H9 (cell line): Measurements from ENCODE around the gene ROBO3. TPM values are rescaled to one million over a fixed set of nuclear protein-coding genes. Genes with fewer than 3 reads are reported as not detected.

Source experiments
- DNase-seq: peaks from one replicate; pipeline ENCODE4 v3.0.0-alpha.2; 2017
- H2AFZ ChIP-seq: one replicate; pipeline ENCODE4 v1.6.1; 2013; ENCODE audit warnings: mild to moderate bottlenecking, low read length, control low read depth, moderate library complexity
- H2AK5ac ChIP-seq: 2 replicates; pipeline ENCODE4 v1.6.1; 2013; ENCODE audit warnings: low read length, control low read depth, mixed read lengths; ENCODE audit not compliant: insufficient read length
- H2BK120ac ChIP-seq: one replicate; pipeline ENCODE4 v1.6.1; 2013; ENCODE audit warnings: low read depth, mild to moderate bottlenecking, low read length, control low read depth, inconsistent platforms; ENCODE audit not compliant: poor library complexity, severe bottlenecking
- H2BK12ac ChIP-seq: 2 replicates; pipeline ENCODE4 v1.6.1; 2013; ENCODE audit warnings: low read length, control low read depth, mixed read lengths, low read depth; ENCODE audit not compliant: insufficient read length
- H2BK15ac ChIP-seq: 2 replicates; pipeline ENCODE4 v1.6.1; 2013; ENCODE audit warnings: low read depth, low read length, control low read depth
- H2BK20ac ChIP-seq: one replicate; pipeline ENCODE4 v1.6.1; 2013; ENCODE audit warnings: low read depth, mild to moderate bottlenecking, low read length, control low read depth, inconsistent platforms; ENCODE audit not compliant: poor library complexity, severe bottlenecking
- H2BK5ac ChIP-seq: 2 replicates; pipeline ENCODE4 v1.6.1; 2013; ENCODE audit warnings: low read length, control low read depth, mixed read lengths; ENCODE audit not compliant: insufficient read length
- H3K14ac ChIP-seq: 2 replicates; pipeline ENCODE4 v1.6.1; 2013; ENCODE audit warnings: low read length, control low read depth; ENCODE audit not compliant: insufficient read depth
- H3K18ac ChIP-seq: 2 replicates; pipeline ENCODE4 v1.6.1; 2013; ENCODE audit warnings: low read depth, mild to moderate bottlenecking, mixed read lengths, low read length, control low read depth; ENCODE audit not compliant: insufficient read length
- H3K23ac ChIP-seq: 2 replicates; pipeline ENCODE4 v1.6.1; 2013; ENCODE audit warnings: low read length, control low read depth, mixed read lengths, low read depth; ENCODE audit not compliant: insufficient read length
- H3K23me2 ChIP-seq: 2 replicates; pipeline ENCODE4 v1.6.1; 2013; ENCODE audit warnings: low read depth, mild to moderate bottlenecking, mixed read lengths, low read length, control low read depth; ENCODE audit not compliant: insufficient read length, poor library complexity, severe bottlenecking
- H3K27ac ChIP-seq: 2 replicates; pipeline ENCODE4 v1.5.1; 2013; ENCODE audit warnings: low read length, control low read depth, mixed read lengths, low read depth; ENCODE audit not compliant: insufficient read length
- H3K27me3 ChIP-seq: 2 replicates; pipeline ENCODE4 v1.6.1; 2013; ENCODE audit warnings: low read length, control low read depth, inconsistent platforms; ENCODE audit not compliant: insufficient read depth
- H3K4ac ChIP-seq: 2 replicates; pipeline ENCODE4 v1.6.1; 2013; ENCODE audit warnings: low read depth, mild to moderate bottlenecking, control low read depth, inconsistent platforms, low read length, moderate library complexity
- H3K4me1 ChIP-seq: 2 replicates; pipeline ENCODE4 v1.6.1; 2013; ENCODE audit warnings: low read length, control low read depth, inconsistent platforms; ENCODE audit not compliant: insufficient read depth
- H3K4me2 ChIP-seq: 2 replicates; pipeline ENCODE4 v1.6.1; 2013; ENCODE audit warnings: low read length, control low read depth, mixed read lengths; ENCODE audit not compliant: insufficient read length, insufficient read depth
- H3K56ac ChIP-seq: 2 replicates; pipeline ENCODE4 v1.6.1; 2013; ENCODE audit warnings: low read depth, mild to moderate bottlenecking, mixed read lengths, low read length, control low read depth; ENCODE audit not compliant: insufficient read length
- H3K79me1 ChIP-seq: 2 replicates; pipeline ENCODE4 v1.6.1; 2013; ENCODE audit warnings: low read depth, mild to moderate bottlenecking, moderate library complexity, low read length, control low read depth, inconsistent platforms; ENCODE audit not compliant: insufficient read depth, poor library complexity, severe bottlenecking
- H3K79me2 ChIP-seq: 2 replicates; pipeline ENCODE4 v1.6.1; 2013; ENCODE audit warnings: low read length, control low read depth, inconsistent platforms; ENCODE audit not compliant: insufficient read depth
- H3K9ac ChIP-seq: 2 replicates; pipeline ENCODE4 v1.6.1; 2013; ENCODE audit warnings: low read length, control low read depth, mixed read lengths; ENCODE audit not compliant: insufficient read length; ENCODE audit errors: extremely low read depth
- H3K9me3 ChIP-seq: one replicate; pipeline ENCODE4 v1.6.1; 2013; ENCODE audit warnings: low read depth, low read length, inconsistent platforms; ENCODE audit not compliant: control insufficient read depth
- H3T11ph ChIP-seq: one replicate; pipeline ENCODE4 v1.6.1; 2013; ENCODE audit warnings: mild to moderate bottlenecking, low read length, control low read depth, inconsistent platforms
- H4K20me1 ChIP-seq: one replicate; pipeline ENCODE4 v1.6.1; 2013; ENCODE audit not compliant: control insufficient read depth, insufficient read length, insufficient read depth
- H4K5ac ChIP-seq: 2 replicates; pipeline ENCODE4 v1.6.1; 2013; ENCODE audit warnings: low read depth, mild to moderate bottlenecking, mixed read lengths, low read length, control low read depth; ENCODE audit not compliant: insufficient read length
- H4K8ac ChIP-seq: replicated peaks from 2 replicates; pipeline ENCODE4 v1.6.1; 2013; ENCODE audit warnings: low read length, control low read depth, mixed read lengths, low read depth; ENCODE audit not compliant: insufficient read length
- H4K91ac ChIP-seq: 2 replicates; pipeline ENCODE4 v1.6.1; 2013; ENCODE audit warnings: low read depth, mild to moderate bottlenecking, moderate library complexity, mixed read lengths, low read length, control low read depth; ENCODE audit not compliant: insufficient read length
- H3K27ac Mint-ChIP-seq, 3 experiments: 2 replicates in 2 of 3; 3 replicates in 1 of 3; pipeline ENCODE4 v1.8.0; 2020 to 2021; ENCODE audit warnings: mixed read lengths in 3 of 3, mild to moderate bottlenecking in 1 of 3, moderate library complexity in 1 of 3
- H3K27me3 Mint-ChIP-seq: 2 replicates; pipeline ENCODE4 v1.8.0; 2021; ENCODE audit warnings: low read depth, mild to moderate bottlenecking, moderate library complexity, mixed read lengths
- H3K36me3 Mint-ChIP-seq, 3 experiments: 2 replicates in 2 of 3; 3 replicates in 1 of 3; pipeline ENCODE4 v1.8.0; 2020 to 2021; ENCODE audit warnings: low read depth in 3 of 3, mixed read lengths in 3 of 3; ENCODE audit not compliant: insufficient read depth in 1 of 3
- H3K4me1 Mint-ChIP-seq, 2 experiments: 2 replicates each; pipeline ENCODE4 v1.8.0; 2020; ENCODE audit warnings: mixed read lengths in 2 of 2
- H3K4me3 Mint-ChIP-seq, 2 experiments: 2 replicates in 1 of 2; 3 replicates in 1 of 2; pipeline ENCODE4 v1.8.0; 2020 to 2021; ENCODE audit warnings: mild to moderate bottlenecking in 2 of 2, mixed read lengths in 2 of 2, moderate library complexity in 1 of 2
- H3K9me3 Mint-ChIP-seq, 2 experiments: 2 replicates in 1 of 2; 3 replicates in 1 of 2; pipeline ENCODE4 v1.8.0; 2020; ENCODE audit warnings: mild to moderate bottlenecking in 2 of 2, mixed read lengths in 2 of 2, moderate library complexity in 1 of 2
- WGBS: extraction: QIAGEN DNeasy Blood & Tissue Kit; methylation state at CpG from one replicate; pipeline ENCODE4 v1.1.7; 2013; ENCODE audit warnings: missing lambda C conversion rate, low lambda C conversion rate, mixed read lengths; ENCODE audit not compliant: insufficient read length; ENCODE audit errors: extremely low coverage; 5-methylcytosine and 5-hydroxymethylcytosine counted together
- total RNA-seq: library from RNA; stranded (reverse); gene quantifications from 2 replicates; pipeline ENCODE4 v1.2.1, GENCODE V29; 2021
- TF ChIP-seq, protein P1 (sequence below): fragments of 200-600 bp; sonication (generic); conservative IDR thresholded peaks from 3 replicates; pipeline ENCODE4 v1.8.0; 2021; ENCODE audit warnings: antibody characterized with exemption, mild to moderate bottlenecking

Gene ROBO3
- total RNA-seq, 1 experiment from 2014 or later: 12.6 TPM

DNA sequence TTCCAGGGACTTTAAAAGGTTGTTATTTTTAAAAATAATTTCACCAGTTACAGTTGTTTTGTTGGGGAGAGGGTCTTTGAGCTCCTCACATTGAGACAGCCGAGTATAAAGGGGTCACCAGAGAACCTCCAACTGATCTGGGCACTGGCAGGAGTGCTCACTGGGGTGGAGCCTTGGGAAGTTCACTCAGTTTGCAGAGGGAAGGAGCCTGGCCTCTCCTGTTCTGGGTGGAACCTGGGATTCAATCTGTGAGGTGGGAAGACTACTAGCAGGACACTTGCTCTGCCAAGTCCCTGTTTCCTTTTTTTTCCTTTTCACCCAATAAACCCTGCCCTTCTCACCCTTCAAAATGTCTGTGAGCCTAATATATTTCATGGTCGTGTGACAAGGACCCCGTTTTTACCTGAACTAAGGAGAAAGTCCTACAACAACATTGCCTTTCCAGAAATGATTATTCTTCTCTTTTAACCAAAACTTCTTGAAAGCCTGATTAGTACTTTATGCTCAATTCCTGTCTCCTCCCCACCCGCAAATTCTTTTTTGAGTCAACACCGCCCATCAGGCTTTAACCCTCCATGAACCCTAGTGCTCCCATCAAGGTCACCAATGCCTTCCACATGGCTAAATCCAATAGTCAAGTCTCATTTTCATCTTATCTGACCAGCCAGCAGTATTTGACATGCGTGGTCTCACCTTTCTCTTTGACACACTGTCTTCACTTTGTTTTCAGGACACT lies 43.1 kb upstream of the ROBO3 start:
- peaks cover 37% of the 10 kb centered on the region for H3K27me3 Mint-ChIP-seq
- Histone ChIP-seq H4K5ac (no peak overlapping the region), H3K18ac (no peak overlapping the region), H3K14ac (no peak overlapping the region), H3K9me3 (no peaks in the 10 kb centered on the region), H2BK12ac (no peak overlapping the region), H3K4me1 (no peaks in the 10 kb centered on the region), H3K23ac (no peak overlapping the region), H4K8ac (no peak overlapping the region), H2AFZ (no peak overlapping the region), H3K4me2 (no peak overlapping the region), H3K56ac (no peak overlapping the region), H2AK5ac (no peak overlapping the region), H2BK5ac (no peak overlapping the region), H2BK120ac (no peak overlapping the region), H2BK20ac (no peak overlapping the region), H3K27ac (no peak overlapping the region), H3T11ph (no peak overlapping the region), H4K20me1 (no peaks in the 10 kb centered on the region), H3K23me2 (no peaks in the 10 kb centered on the region), H3K79me1 (no peaks in the 10 kb centered on the region), H3K9ac (no peak overlapping the region), H3K79me2 (no peaks in the 10 kb centered on the region), H2BK15ac (no peak overlapping the region), H4K91ac (no peak overlapping the region), H3K4ac (no peak overlapping the region), H3K27me3 (no peaks in the 10 kb centered on the region)
- no peak overlapping the region for H3K4me3 Mint-ChIP-seq
- H3K4me1 Mint-ChIP-seq: peaks cover 4 to 6% of the 10 kb centered on the region in 2 experiments; a peak in 1 of 4 replicates
- no CpG with 5 or more reads among the region's 6 CpGs for WGBS
- no peak overlapping the region for H3K27ac Mint-ChIP-seq
- TF ChIP-seq, protein P1, sequence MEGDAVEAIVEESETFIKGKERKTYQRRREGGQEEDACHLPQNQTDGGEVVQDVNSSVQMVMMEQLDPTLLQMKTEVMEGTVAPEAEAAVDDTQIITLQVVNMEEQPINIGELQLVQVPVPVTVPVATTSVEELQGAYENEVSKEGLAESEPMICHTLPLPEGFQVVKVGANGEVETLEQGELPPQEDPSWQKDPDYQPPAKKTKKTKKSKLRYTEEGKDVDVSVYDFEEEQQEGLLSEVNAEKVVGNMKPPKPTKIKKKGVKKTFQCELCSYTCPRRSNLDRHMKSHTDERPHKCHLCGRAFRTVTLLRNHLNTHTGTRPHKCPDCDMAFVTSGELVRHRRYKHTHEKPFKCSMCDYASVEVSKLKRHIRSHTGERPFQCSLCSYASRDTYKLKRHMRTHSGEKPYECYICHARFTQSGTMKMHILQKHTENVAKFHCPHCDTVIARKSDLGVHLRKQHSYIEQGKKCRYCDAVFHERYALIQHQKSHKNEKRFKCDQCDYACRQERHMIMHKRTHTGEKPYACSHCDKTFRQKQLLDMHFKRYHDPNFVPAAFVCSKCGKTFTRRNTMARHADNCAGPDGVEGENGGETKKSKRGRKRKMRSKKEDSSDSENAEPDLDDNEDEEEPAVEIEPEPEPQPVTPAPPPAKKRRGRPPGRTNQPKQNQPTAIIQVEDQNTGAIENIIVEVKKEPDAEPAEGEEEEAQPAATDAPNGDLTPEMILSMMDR: no peak
- no peaks in the 10 kb centered on the region for H3K36me3 Mint-ChIP-seq
- H3K9me3 Mint-ChIP-seq: no peaks in the 10 kb centered on the region
- no peak for DNase-seq
